ENCODE measurements around the gene TRPM5.
"Not testable (repeated sequence)": the region's sequence is repeated elsewhere in the genome, so short reads cannot be mapped to it uniquely, and the experiment has no call there.

Gene TRPM5

GRCh38 chr11:2482204-2482603, 37.9 kb upstream of the TRPM5 start:
- no peak for TF ChIP-seq CTCF (IDR thresholded peaks at IDR 0.05; ENCODE audit: extremely low read depth, insufficient read depth, missing control alignments)
- DNase-seq (ENCODE audit: low spot score), result peak; percentile 4
- in situ Hi-C loops (cut with MboI; ENCODE audit: low pct_unique_long_range_greater_than_20kb, low sequenced_read_pairs, unreplicated experiment), result no loop called here

- in situ Hi-C loops (cut with MboI; ENCODE audit: low pct_unique_long_range_greater_than_20kb, low sequenced_read_pairs, unreplicated experiment), result no loop called here
- TF ChIP-seq CTCF (IDR thresholded peaks at IDR 0.05; ENCODE audit: extremely low read depth, insufficient read depth, missing control alignments), result no peak
- DNase-seq (ENCODE audit: low spot score), result no peak
These were observed 36.9 kb upstream of the TRPM5 start for GRCh38 chr11:2481253-2481652.

GRCh38 chr11:2480874-2481220, 36.5 kb upstream of the TRPM5 start:
- in situ Hi-C loops (cut with MboI; ENCODE audit: low pct_unique_long_range_greater_than_20kb, low sequenced_read_pairs, unreplicated experiment), result no loop called here
- no peak for TF ChIP-seq CTCF (IDR thresholded peaks at IDR 0.05; ENCODE audit: extremely low read depth, insufficient read depth, missing control alignments)
- no peak for DNase-seq (ENCODE audit: low spot score)

- in situ Hi-C loops (cut with MboI; ENCODE audit: low pct_unique_long_range_greater_than_20kb, low sequenced_read_pairs, unreplicated experiment); DNase-seq (ENCODE audit: low spot score): not testable (repeated sequence)
These were observed 36.0 kb upstream of the TRPM5 start for GRCh38 chr11:2480067-2480873.

- in situ Hi-C loops (cut with MboI; ENCODE audit: low pct_unique_long_range_greater_than_20kb, low sequenced_read_pairs, unreplicated experiment), result no loop called here
- no peak for TF ChIP-seq CTCF (IDR thresholded peaks at IDR 0.05; ENCODE audit: extremely low read depth, insufficient read depth, missing control alignments)
- DNase-seq (ENCODE audit: low spot score), result no peak
These were observed 33.6 kb upstream of the TRPM5 start for GRCh38 chr11:2477936-2478335.

GRCh38 chr11:2477254-2477653, 32.9 kb upstream of the TRPM5 start:
- TF ChIP-seq CTCF (IDR thresholded peaks at IDR 0.05; ENCODE audit: extremely low read depth, insufficient read depth, missing control alignments), result no peak
- in situ Hi-C loops (cut with MboI; ENCODE audit: low pct_unique_long_range_greater_than_20kb, low sequenced_read_pairs, unreplicated experiment), result no loop called here
- no peak for DNase-seq (ENCODE audit: low spot score)

GRCh38 chr11:2475136-2475918, 31.0 kb upstream of the TRPM5 start:
- DNase-seq (ENCODE audit: low spot score), result no peak
- no peak for TF ChIP-seq CTCF (IDR thresholded peaks at IDR 0.05; ENCODE audit: extremely low read depth, insufficient read depth, missing control alignments)
- in situ Hi-C loops (cut with MboI; ENCODE audit: low pct_unique_long_range_greater_than_20kb, low sequenced_read_pairs, unreplicated experiment), result no loop called here

Measured in GM13977 (cell line).